Prostate gland (tissue), 2 donors: ENCODE results near the gene NCAN.

Experiments
- POLR2A ChIP-seq: fragments of 450-650 bp; IDR thresholded peaks from one replicate; pipeline ENCODE4 v1.6.1; 2016; ENCODE audit warnings: antibody characterized with exemption, mild to moderate bottlenecking
- TF ChIP-seq, protein P1 (sequence below), 4 experiments: fragments of 200-600 bp in 2 of 4; fragments of 450-650 bp in 2 of 4; sonication (generic) in 2 of 4; IDR thresholded peaks; 1 replicate in 3 of 4; 2 replicates in 1 of 4; pipeline ENCODE4 v1.5.1; 2016 to 2019; ENCODE audit warnings: antibody characterized with exemption in 4 of 4, mild to moderate bottlenecking in 2 of 4, moderate library complexity in 2 of 4

DNA sequence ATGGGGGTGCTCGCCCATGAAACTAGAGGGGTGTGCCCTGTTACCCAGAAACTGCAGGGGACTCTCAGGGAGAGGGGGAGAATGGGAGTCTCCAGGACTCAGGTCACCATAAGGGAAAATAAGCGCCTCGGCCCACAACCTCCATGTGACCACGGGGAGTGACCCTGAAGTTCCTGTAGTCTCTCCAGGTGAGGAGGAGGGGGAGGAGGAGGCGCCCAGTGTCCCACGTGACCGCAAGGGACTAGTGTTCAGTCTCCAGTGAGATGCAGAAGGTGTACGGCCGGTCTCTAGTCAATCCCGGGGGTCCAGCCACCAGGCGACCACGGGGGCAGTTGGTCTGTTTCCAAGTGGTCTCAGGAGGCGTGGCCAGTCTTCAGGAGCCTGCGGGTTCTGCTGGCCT lies 45.4 kb downstream of the NCAN start:
- TF ChIP-seq, protein P1, sequence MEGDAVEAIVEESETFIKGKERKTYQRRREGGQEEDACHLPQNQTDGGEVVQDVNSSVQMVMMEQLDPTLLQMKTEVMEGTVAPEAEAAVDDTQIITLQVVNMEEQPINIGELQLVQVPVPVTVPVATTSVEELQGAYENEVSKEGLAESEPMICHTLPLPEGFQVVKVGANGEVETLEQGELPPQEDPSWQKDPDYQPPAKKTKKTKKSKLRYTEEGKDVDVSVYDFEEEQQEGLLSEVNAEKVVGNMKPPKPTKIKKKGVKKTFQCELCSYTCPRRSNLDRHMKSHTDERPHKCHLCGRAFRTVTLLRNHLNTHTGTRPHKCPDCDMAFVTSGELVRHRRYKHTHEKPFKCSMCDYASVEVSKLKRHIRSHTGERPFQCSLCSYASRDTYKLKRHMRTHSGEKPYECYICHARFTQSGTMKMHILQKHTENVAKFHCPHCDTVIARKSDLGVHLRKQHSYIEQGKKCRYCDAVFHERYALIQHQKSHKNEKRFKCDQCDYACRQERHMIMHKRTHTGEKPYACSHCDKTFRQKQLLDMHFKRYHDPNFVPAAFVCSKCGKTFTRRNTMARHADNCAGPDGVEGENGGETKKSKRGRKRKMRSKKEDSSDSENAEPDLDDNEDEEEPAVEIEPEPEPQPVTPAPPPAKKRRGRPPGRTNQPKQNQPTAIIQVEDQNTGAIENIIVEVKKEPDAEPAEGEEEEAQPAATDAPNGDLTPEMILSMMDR (IDR thresholded peaks at IDR 0.05): no peak
- no peak for TF ChIP-seq POLR2A
